Cerebellar nuclear complex (tissue), 1 donor: ENCODE measurements around the gene GNRHR.

Experiments used
- DNase-seq, 2 experiments: peaks; one replicate each; lab custom pipeline; 2025; lab: John Stamatoyannopoulos, UW

The GNRHR gene

DNA sequence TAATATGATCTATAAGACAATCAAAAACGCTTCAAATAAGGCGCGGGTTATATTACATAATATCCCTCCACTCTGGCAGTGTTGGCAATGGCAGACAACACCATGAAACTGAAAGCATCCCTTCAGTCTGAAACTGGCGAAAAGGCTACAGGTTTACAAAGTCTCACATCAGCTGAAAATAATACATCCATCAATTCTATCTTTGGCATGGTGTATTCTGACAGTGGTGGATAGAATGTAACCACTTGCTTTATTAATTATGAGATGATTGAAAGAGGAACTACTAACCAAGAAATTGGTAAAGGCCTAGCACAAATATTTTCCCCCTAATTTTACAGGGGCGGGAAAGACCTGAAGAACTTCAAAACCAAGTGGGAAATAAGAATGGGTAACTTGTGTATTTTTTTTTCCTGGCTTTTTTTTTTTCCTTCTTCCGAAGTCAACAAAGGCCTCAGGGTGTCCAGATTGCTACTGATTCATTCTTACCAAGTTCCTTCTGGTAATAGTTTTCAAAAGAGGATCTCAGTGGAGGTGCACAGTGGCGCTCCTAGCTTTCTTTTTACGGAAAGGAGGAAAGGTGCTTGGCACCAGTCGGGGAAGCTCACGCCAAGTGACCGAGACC is 54.0 kb downstream of the GNRHR start:
- no peak for DNase-seq

DNA sequence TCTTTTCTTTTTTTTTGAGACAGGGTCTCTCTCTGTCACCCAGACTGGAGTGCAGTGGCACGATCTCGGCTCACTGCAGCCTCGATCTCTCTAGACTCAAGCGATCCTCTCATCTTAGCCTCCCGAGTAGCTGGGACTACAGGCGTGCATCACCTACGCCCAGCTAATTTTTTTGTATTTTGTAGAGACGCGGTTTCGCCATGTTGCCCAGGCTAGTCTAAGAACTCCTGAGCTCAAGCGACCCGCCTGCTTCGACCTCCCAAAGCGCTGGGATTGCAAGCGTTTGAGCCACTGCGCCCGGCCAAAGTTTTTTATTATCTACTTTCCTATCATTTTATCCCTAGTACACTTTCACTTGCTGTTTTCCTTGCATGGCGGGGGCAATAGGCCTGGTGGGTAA is 54.6 kb downstream of the GNRHR start:
- no peak for DNase-seq

DNA sequence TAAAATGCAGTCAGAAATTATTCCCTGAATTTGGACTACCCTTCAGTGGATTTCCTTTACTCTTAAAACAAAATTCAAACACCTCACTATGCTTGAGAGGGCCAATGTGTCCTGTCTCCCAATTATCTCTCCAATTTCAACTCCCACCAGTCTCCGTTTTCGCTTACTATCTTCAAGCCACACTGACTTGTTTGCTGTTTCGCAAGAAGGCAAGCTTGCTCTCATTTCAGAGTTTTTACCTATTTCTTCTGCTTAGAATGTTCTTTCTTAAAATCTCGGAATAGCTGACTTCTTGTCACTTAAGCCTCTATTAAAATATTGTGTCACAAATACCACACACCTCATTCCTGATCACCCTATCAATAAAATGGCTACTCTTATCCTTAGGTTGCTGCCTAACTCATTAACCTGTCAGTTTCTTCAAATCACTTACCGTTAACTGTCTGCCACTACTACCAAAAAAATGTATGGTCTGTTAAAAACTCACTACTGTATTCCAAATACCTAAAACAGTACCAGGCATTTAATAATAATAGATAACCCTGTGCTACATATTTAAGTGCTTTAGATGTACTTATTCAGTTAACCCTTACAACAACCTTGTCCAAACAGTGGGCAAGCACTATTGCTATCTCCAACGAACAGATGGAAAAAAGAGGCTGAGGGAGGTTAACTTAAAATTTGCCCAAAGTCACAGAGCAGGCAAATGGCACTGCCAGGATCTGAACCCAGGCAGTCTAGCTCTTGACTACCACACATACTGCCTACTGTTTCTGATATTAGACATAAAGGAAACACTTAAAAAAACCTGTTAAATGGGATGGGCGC is 56.1 kb downstream of the GNRHR start:
- no peak for DNase-seq

DNA sequence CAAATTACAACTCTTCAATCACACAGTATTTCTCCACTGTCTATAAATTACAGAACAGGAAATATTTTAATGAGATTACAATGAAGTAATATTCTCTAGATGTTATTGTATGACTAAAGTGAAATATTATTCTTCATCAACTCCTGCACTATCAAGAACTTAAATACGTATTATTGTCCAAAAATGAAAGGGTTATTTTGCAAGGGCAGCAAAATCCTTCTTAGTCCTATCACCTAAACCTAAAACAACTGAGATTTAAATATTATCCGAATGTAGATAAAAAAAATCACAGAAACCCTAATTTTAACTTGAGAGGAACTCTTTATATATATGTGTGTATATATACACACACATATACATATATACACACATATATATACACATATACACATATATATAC is 58.1 kb downstream of the GNRHR start:
- no peak for DNase-seq

DNA sequence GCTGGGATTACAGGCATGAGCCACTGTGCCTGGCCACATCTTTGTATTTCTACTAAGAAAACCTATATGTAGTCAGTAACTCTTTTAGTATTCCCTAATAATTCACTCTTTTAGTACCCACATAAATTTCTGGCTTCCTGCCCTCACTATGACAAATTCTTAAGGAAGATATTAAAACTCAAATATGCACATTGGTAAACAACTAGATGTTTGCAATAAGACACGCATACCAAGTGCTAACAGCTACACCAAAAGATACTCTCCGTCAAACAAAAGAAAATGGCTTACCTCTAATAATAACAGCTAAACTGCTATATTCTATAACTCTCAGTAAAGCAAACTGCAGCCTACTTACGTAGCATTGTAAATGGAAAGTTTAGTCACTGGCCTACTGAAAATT is 59.5 kb downstream of the GNRHR start:
- DNase-seq, result no peak

DNA sequence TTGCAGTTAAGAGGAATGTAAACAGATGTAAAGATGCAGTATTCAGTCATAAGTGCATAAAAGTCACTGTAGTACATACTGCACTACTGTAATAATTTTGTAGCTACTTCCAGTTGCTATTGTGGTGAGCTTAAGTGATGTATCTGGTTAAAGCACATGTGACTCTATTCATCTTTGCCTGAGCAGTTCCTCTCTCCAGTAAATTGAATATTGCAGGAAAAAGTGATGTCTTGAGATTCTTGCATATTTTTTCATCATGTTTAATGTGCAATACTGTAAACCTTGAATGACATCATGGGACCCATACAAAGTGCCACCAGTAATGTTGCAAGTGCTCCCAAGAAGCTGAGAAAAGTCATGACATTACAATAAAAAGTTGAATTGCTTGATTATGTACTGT is 62.9 kb downstream of the GNRHR start:
- no peak for DNase-seq
